Right lobe of liver (tissue), 4 donors: ENCODE results near the gene NPTX1.

Experiments
- POLR2A ChIP-seq: fragments of 450-650 bp; IDR thresholded peaks from one replicate; pipeline ENCODE4 v1.6.1; 2017; ENCODE audit warnings: antibody characterized with exemption, mild to moderate bottlenecking
- TF ChIP-seq, protein P1 (sequence below), 4 donors: fragments of 200-600 bp in 3 of 4; fragments of 450-650 bp in 1 of 4; IDR thresholded peaks; one replicate each; pipeline versions ENCODE4 v1.5.1 to v1.8.0; 2016 to 2022; ENCODE audit warnings: antibody characterized with exemption in 4 of 4, mild to moderate bottlenecking in 2 of 4
- donor health status: DM: no; HTN: no; CAD: no.
- donor health status: DM: no; HTN: no; CAD: no.
- donor health status: DM: no; HTN: yes; CAD: no.

DNA sequence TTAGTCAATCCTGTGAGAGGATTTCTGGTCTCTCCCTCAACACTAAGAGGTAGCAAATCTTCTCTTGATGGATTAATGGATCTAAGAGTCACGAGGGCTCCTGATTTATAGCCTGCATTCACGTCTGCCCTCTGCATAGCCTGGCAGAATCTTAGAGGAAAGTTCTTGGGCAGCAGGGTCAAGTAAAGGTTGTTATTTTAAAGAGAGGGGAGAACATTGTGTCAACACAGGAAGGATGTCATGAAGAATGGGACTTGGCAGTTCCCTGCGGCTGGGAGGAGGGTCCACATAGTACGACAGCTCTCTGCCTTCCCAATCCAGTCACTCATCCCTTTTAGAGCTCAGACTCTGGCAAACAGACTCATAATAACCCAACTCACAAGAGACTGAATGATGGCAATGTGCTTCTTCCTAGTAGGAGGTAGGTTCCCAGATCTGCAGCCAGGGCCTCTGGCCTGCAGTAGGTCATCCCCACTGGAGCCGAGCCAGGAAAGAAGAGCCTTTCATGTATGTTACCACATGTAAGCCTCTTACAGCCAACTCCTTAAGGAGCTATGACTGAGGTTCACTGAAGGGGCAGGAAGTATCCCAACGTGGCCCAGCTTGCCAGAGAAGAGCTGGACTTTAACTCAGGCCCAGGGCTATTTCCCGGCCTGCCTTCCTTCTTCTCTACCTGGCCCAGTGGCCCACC is 42.8 kb upstream of the NPTX1 start:
- TF ChIP-seq, protein P1, sequence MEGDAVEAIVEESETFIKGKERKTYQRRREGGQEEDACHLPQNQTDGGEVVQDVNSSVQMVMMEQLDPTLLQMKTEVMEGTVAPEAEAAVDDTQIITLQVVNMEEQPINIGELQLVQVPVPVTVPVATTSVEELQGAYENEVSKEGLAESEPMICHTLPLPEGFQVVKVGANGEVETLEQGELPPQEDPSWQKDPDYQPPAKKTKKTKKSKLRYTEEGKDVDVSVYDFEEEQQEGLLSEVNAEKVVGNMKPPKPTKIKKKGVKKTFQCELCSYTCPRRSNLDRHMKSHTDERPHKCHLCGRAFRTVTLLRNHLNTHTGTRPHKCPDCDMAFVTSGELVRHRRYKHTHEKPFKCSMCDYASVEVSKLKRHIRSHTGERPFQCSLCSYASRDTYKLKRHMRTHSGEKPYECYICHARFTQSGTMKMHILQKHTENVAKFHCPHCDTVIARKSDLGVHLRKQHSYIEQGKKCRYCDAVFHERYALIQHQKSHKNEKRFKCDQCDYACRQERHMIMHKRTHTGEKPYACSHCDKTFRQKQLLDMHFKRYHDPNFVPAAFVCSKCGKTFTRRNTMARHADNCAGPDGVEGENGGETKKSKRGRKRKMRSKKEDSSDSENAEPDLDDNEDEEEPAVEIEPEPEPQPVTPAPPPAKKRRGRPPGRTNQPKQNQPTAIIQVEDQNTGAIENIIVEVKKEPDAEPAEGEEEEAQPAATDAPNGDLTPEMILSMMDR (IDR thresholded peaks at IDR 0.05): no peak
- TF ChIP-seq POLR2A: no peak
